ENCODE data around the gene HID1. TPM values are rescaled to one million over a fixed set of nuclear protein-coding genes. Genes with fewer than 3 reads are reported as not detected.
"Not testable (repeated sequence)": the region's sequence is repeated elsewhere in the genome, so short reads cannot be mapped to it uniquely, and the experiment has no call there.

Gene HID1
- total RNA-seq, 2 experiments from 2014 or later, result 2.3 to 2.6 TPM

DNA sequence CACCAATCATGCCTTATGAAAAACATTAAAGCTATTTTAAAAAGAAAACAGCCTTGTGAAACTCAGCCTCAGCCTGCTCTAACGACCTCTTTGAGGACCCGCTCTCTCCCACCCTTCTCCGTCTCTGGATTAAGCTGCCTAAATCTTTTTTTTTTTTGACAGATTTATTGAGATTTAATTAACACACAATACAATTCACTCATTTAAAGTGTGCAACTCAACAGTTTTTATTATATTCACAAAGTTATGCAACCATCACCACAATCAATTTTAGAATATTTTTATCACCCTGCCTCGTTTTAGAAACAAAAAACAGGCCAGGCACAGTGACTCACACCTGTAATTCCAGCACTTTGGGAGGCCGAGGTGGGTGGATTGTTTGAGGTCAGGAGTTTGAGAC is 23.3 kb upstream of the HID1 start:
- Mint-ChIP-seq H3K27me3 (no peaks in the 10 kb centered on the region), H3K36me3 (no peaks in the 10 kb centered on the region), H3K4me1 (ENCODE audit: low read depth) (peaks cover 2% of the 10 kb centered on the region), H3K9me3 (no peaks in the 10 kb centered on the region), H3K4me3 (no peak overlapping the region), H3K27ac (no peak overlapping the region)
- POLR2A ChIA-PET, result no interaction called here
- CTCF ChIA-PET, result no interaction called here
- intact Hi-C loops (cut with micrococcal nuclease), result no loop called here
- DNase-seq, result no peak

DNA sequence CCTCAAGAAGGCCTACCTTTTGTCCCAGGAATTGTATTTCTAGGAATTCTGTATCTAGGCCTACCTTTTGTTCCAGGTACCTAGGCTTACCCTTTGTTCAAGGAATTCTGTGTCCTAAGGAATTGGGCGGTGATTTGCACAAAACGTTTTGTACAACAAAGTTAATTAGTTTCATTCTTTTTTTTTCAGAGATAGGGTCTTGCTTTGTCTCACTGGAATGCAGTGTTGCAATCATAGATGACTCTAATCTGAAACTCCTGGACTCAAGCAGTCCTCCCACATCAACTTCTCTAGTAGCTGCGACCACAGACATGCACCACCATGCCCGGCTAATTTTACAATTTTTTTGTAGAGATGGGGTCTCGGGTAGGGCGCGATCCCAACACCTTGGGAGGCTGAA is 21.9 kb upstream of the HID1 start:
- no peak for DNase-seq
- H3K9me3 Mint-ChIP-seq, result no peaks in the 10 kb centered on the region
- no peak overlapping the region for H3K27ac Mint-ChIP-seq
- no peaks in the 10 kb centered on the region for H3K27me3 Mint-ChIP-seq
- intact Hi-C loops (cut with micrococcal nuclease), result no loop called here
- ChIA-PET CTCF (interaction anchor here (0.8 to 1.2 kb wide), 2 partner anchors 17 to 132 kb away, joined by 3 read pairs; no protein-coding TSS in a partner anchor), POLR2A (interaction anchor here (0.5 kb wide), 1 partner anchor 205 kb away, joined by 5 read pairs; no protein-coding TSS in a partner anchor)
- H3K36me3 Mint-ChIP-seq, result no peaks in the 10 kb centered on the region
- no peak overlapping the region for H3K4me3 Mint-ChIP-seq
- peaks cover 2% of the 10 kb centered on the region for H3K4me1 Mint-ChIP-seq (ENCODE audit: low read depth)

DNA sequence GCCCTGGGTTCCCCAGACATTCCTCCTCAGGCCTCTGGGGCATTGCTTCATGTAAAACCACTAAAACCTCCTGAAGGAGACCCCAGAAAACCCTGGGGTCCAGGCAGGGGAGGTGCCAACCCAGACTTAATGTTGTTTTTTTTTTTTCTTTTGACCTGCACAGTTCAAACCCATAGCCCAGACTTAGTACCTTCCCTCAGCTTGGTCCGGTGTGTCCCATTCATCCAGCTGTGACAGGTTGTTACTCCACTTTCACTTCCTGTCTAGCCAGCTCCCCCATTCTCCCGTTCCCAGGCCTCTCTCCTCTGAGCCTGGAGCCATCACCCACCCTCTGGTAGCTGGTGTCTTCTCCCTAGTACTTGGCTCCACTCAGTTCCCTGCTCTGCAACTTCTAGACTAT is 19.7 kb upstream of the HID1 start:
- no peaks in the 10 kb centered on the region for H3K9me3 Mint-ChIP-seq
- peaks cover 3% of the 10 kb centered on the region for H3K27me3 Mint-ChIP-seq
- intact Hi-C loops (cut with micrococcal nuclease), result no loop called here
- no peak for DNase-seq
- H3K4me1 Mint-ChIP-seq (ENCODE audit: low read depth), result peaks cover 1% of the 10 kb centered on the region
- H3K36me3 Mint-ChIP-seq, result no peaks in the 10 kb centered on the region
- ChIA-PET CTCF (interaction anchor here (1.2 kb wide), 1 partner anchor 30 kb away, joined by 3 read pairs; no protein-coding TSS in a partner anchor), POLR2A (no interaction called here)
- no peak overlapping the region for H3K4me3 Mint-ChIP-seq
- no peak overlapping the region for H3K27ac Mint-ChIP-seq

DNA sequence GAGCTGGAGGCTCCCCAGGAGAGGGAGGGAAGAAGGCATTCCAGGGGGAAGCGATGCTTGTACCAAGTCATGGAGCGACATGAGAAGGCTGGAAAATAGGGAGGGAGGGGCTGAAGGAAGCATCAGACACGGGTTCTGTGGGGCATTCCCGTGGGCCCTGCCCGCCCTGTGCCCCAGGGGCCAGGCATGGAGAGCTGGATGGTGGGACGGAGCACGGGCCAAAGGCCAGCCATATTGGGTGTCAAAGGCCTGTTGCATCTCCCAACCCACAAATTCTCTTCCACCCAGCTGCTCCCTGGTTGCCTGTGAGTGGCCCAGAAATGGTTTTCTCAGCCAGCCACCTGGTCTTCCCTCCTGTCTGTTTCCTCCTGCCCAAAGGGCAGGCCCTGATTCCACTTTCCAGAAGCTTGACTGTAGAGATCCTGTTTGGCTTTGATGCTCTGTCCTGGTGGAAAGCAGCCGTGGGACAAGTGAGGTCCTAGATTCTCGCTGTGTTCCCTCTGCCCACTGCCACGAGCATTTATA is 18.1 kb upstream of the HID1 start:
- no peak overlapping the region for H3K27ac Mint-ChIP-seq
- intact Hi-C loops (cut with micrococcal nuclease), result no loop called here
- no peaks in the 10 kb centered on the region for H3K36me3 Mint-ChIP-seq
- no peak overlapping the region for H3K4me3 Mint-ChIP-seq
- ChIA-PET CTCF (interaction anchor here (1.1 to 4.1 kb wide), 3 partner anchors 29 to 210 kb away, joined by 3 to 39 read pairs (median 5); no protein-coding TSS in a partner anchor), POLR2A (no interaction called here)
- H3K27me3 Mint-ChIP-seq, result peaks cover 3% of the 10 kb centered on the region
- peaks cover 6% of the 10 kb centered on the region for H3K4me1 Mint-ChIP-seq (ENCODE audit: low read depth)
- no peaks in the 10 kb centered on the region for H3K9me3 Mint-ChIP-seq
- no peak for DNase-seq

GRCh38 chr17:74987909-74988711 is 15.6 kb upstream of the HID1 start:
- Mint-ChIP-seq H3K27me3 (peaks cover 4% of the 10 kb centered on the region), H3K9me3 (no peaks in the 10 kb centered on the region), H3K27ac (no peak overlapping the region), H3K36me3 (no peaks in the 10 kb centered on the region), H3K4me1 (ENCODE audit: low read depth) (peaks cover 6% of the 10 kb centered on the region), H3K4me3 (peak overlapping the region; percentile 66)
- ChIA-PET CTCF (interaction anchor here (0.8 to 4.1 kb wide), 12 partner anchors 8 to 283 kb away, joined by 3 to 39 read pairs (median 4); partner anchors contain the start of genes HID1, MIF4GD and MRPL58), POLR2A (interaction anchor here (0.6 to 2.0 kb wide), 5 partner anchors 11 to 418 kb away, joined by 3 to 7 read pairs (median 4); partner anchors contain the start of genes GRB2 and MRPL58)
- peak; percentile 38 for DNase-seq
- intact Hi-C loops (cut with micrococcal nuclease), result no loop called here

DNA sequence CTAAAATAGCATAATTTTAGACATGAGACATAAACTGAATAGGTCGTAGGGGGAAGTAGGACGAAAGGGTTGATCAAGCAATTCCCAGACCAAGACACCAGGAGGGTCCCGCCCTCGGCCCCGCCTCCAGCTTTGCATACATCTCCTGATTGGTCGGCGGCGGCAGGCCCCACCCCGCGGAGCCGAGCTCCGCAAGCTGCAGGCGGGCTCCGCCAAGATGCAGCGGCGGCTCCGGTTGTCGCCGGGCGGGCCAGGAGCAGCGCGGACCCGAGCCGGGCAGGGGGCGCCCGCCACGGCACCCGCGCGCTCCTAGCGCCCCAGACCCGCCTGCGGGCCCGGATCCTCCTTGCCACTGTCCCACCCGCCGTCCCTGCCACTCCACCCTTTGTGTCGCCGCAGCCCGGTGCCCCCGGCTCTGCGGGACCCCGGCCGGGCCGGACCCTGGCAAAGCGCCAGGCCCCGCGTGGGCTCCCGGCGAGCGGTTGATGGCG is 14.9 kb upstream of the HID1 start, which contains the start of gene CDR2L:
TSS of gene CDR2L (plus strand) at position 215 of the 491 bp plus-strand sequence. CDS start 412 bp downstream, outside the sequence.
- Mint-ChIP-seq H3K4me3 (peak within 1 kb of the TSS; percentile 73), H3K27ac (no peak within 1 kb of the TSS), H3K27me3 (peaks cover 4% of the 10 kb centered on the region), H3K36me3 (no peaks in the 10 kb centered on the region), H3K9me3 (no peaks in the 10 kb centered on the region), H3K4me1 (ENCODE audit: low read depth) (peaks cover 6% of the 10 kb centered on the region)
- POLR2A ChIA-PET, result interaction anchor here (0.7 to 2.0 kb wide), 5 partner anchors 24 to 418 kb away, joined by 3 to 7 read pairs (median 4); partner anchors contain the start of genes GRB2 and MRPL58
- intact Hi-C loops (cut with micrococcal nuclease), result no loop called here
- CTCF ChIA-PET, result interaction anchor here (0.6 to 4.1 kb wide), 11 partner anchors 11 to 283 kb away, joined by 3 to 39 read pairs (median 5); partner anchors contain the start of genes HID1, MIF4GD and MRPL58
- peak; percentile 95 for DNase-seq

DNA sequence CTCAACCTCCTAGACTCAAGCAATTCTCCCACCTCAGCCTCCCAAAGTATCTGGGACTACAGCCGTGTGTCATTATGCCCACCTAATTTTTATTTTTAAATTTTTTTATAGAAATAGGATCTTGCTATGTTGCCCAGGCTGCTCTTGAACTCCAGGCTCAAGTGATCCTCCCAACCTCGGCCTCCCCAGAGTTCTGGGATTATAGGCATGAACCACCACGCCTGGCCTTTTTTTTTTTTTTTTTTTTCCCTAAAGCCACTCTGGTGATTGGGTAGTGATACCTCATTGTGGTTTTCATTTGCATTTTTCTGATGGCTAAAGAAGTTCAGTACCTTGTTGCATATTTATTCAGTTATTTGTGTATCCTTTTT is 13.6 kb upstream of the HID1 start:
- intact Hi-C loops (cut with micrococcal nuclease), result no loop called here
- Mint-ChIP-seq H3K27ac (no peak overlapping the region), H3K36me3 (no peaks in the 10 kb centered on the region), H3K9me3 (no peaks in the 10 kb centered on the region), H3K4me1 (ENCODE audit: low read depth) (peaks cover 14% of the 10 kb centered on the region), H3K27me3 (peaks cover 4% of the 10 kb centered on the region), H3K4me3 (no peak overlapping the region)
- DNase-seq, result no peak
- CTCF ChIA-PET, result no interaction called here
- POLR2A ChIA-PET, result no interaction called here

GRCh38 chr17:74982663-74983313 is 10.2 kb upstream of the HID1 start:
- peaks cover 17% of the 10 kb centered on the region for H3K4me1 Mint-ChIP-seq (ENCODE audit: low read depth)
- not testable (repeated sequence) for H3K36me3 Mint-ChIP-seq, H3K9me3 Mint-ChIP-seq, DNase-seq, H3K27ac Mint-ChIP-seq, H3K27me3 Mint-ChIP-seq
- intact Hi-C loops (cut with micrococcal nuclease), result loop anchor here (2.0 kb wide), 2 partner anchors 30 to 50 kb away; partner anchors contain the start of gene MRPL58
- POLR2A ChIA-PET, result interaction anchor here (1.0 to 1.2 kb wide), 2 partner anchors 9 to 10 kb away, joined by 3 read pairs; partner anchors contain the start of gene HID1
- CTCF ChIA-PET, result interaction anchor here (0.6 to 2.1 kb wide), 6 partner anchors 10 to 765 kb away, joined by 3 to 10 read pairs (median 4); partner anchors contain the start of genes HID1 and MRPL58
- H3K4me3 Mint-ChIP-seq, result peak overlapping the region; percentile 77

GRCh38 chr17:74981979-74982662 is 9.6 kb upstream of the HID1 start:
- H3K27me3 Mint-ChIP-seq, result peaks cover 1% of the 10 kb centered on the region
- no peaks in the 10 kb centered on the region for H3K9me3 Mint-ChIP-seq
- DNase-seq, result peak; percentile 87
- H3K27ac Mint-ChIP-seq, result peak overlapping the region; percentile 61
- peaks cover 14% of the 10 kb centered on the region for H3K4me1 Mint-ChIP-seq (ENCODE audit: low read depth)
- ChIA-PET POLR2A (interaction anchor here (1.0 kb wide), 1 partner anchor 10 kb away, joined by 3 read pairs; the partner anchor contains the start of gene HID1), CTCF (interaction anchor here (0.6 to 2.1 kb wide), 5 partner anchors 9 to 765 kb away, joined by 3 to 10 read pairs (median 5); partner anchors contain the start of genes HID1 and MRPL58)
- intact Hi-C loops (cut with micrococcal nuclease), result loop anchor here (2.0 kb wide), 2 partner anchors 31 to 51 kb away; partner anchors contain the start of gene MRPL58
- H3K36me3 Mint-ChIP-seq, result no peaks in the 10 kb centered on the region
- H3K4me3 Mint-ChIP-seq, result peak overlapping the region; percentile 77

DNA sequence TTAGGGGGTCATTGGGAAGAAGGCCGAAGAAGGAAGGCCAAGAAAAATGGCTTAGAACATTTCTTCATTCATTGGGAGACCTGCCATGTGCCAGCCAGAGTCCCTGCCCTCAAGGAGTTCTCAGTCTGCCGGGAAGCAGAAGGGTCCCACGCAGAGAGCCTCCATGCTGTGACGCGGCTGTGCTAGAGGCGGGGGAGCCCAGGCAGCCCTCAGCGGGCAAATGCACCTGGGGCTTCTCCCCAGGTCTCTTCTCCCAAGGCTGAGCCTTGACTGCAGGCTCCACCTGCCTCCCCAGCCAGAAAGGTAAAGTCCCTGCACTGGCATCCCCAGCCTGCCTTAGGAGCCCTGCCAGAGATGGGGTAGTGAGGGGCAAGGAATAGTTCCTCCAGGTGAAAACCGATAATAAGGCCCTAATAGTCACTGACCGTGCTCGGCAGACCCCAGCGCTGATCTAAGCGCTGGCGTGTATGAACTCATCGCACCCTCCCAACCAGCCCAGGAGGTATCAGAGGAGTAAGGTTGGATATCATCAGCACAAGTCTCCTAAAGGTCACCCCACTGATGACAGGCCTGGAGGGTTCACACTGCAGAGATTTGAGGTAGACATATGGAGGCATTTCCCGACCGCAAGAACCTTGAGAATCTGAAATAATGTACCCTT is 8.9 kb upstream of the HID1 start:
- peaks cover 11% of the 10 kb centered on the region for H3K4me1 Mint-ChIP-seq (ENCODE audit: low read depth)
- H3K4me3 Mint-ChIP-seq, result peak overlapping the region; percentile 77
- ChIA-PET CTCF (no interaction called here), POLR2A (no interaction called here)
- no peaks in the 10 kb centered on the region for H3K36me3 Mint-ChIP-seq
- peaks cover 1% of the 10 kb centered on the region for H3K27me3 Mint-ChIP-seq
- H3K9me3 Mint-ChIP-seq, result no peaks in the 10 kb centered on the region
- intact Hi-C loops (cut with micrococcal nuclease), result no loop called here
- no peak for DNase-seq
- peak overlapping the region; percentile 61 for H3K27ac Mint-ChIP-seq

Data from activated CD4-positive, alpha-beta memory T cell treated with anti-CD3 and anti-CD28 coated beads for 36 hours (primary cell).